ENCODE data around the gene SESTD1. TPM values are rescaled to one million over a fixed set of nuclear protein-coding genes. Genes with fewer than 3 reads are reported as not detected.

Gene SESTD1
- total and polyA plus RNA-seq, 2 of the 4 experiments (the other 2 are of a cell fraction): 8.4 to 12.7 TPM

- no peaks in the 10 kb centered on the region for H3K9me1 ChIP-seq (ENCODE audit: insufficient read depth, low read length)
- H2AK5ac ChIP-seq (ENCODE audit: low read depth, low read length): no peak overlapping the region
- H3K27me3 ChIP-seq (ENCODE audit: control insufficient read depth, insufficient read depth, low read length): no peaks in the 10 kb centered on the region
- intact Hi-C loops (cut with micrococcal nuclease): no loop called here
- H2AK9ac ChIP-seq (replicated peaks; ENCODE audit: low read depth, low read length, poor library complexity): no peak overlapping the region
- no peak overlapping the region for H3K4me3 ChIP-seq (ENCODE audit: insufficient read depth, low read depth, low read length)
- H3K79me1 ChIP-seq (ENCODE audit: low read depth in 1 of 2, low read length in 2 of 2): no peaks in the 10 kb centered on the region
- H2BK15ac ChIP-seq (ENCODE audit: low read depth, low read length): no peak overlapping the region
- BruUV-seq (replicated peaks): no TSS peak
- POLR2A ChIA-PET (ENCODE audit: unreplicated experiment): no interaction called here
- H3K9ac ChIP-seq (ENCODE audit: low read depth, low read length): no peak overlapping the region
- CTCF ChIA-PET: no interaction called here
- ATAC-seq (ENCODE audit: low read depth) (no peak), DNase-seq (no peak)
- WGBS, 2 experiments (ENCODE audit: extremely low coverage in 2 of 2, insufficient read length in 1 of 2): 100% methylated on average over 1 of the region's 1 CpG; no CpG with 5 or more reads in 1 of the 2 experiments
- in situ Hi-C loops (cut with MboI; ENCODE audit: low sequenced_read_pairs): no loop called here
- H4K20me1 ChIP-seq (ENCODE audit: insufficient read depth, low read length): no peaks in the 10 kb centered on the region
- H2AFZ ChIP-seq (replicated peaks; ENCODE audit: low read length, poor library complexity): no peak overlapping the region
- no peak overlapping the region for H2BK20ac ChIP-seq (ENCODE audit: low read depth, low read length)
- no peak overlapping the region for H3K23ac ChIP-seq (ENCODE audit: low read depth, low read length)
- H4K5ac ChIP-seq (ENCODE audit: low read depth, low read length): no peak overlapping the region
- no peak overlapping the region for H3K27ac ChIP-seq (ENCODE audit: insufficient read depth, low read length)
- no peak overlapping the region for H3K18ac ChIP-seq (ENCODE audit: low read depth, low read length)
- H3K4ac ChIP-seq (ENCODE audit: low read depth, low read length): no peak overlapping the region
- H4K8ac ChIP-seq (ENCODE audit: low read depth in 2 of 2, low read length in 2 of 2): no peak overlapping the region
- no peak overlapping the region for H2BK120ac ChIP-seq (ENCODE audit: low read depth, low read length)
- H3K36me3 ChIP-seq (ENCODE audit: control insufficient read depth, insufficient read depth, low read length): no peaks in the 10 kb centered on the region
- H2BK5ac ChIP-seq (ENCODE audit: low read depth, low read length, poor library complexity, severe bottlenecking): no peak overlapping the region
- H3K9me3 ChIP-seq (ENCODE audit: control insufficient read depth, insufficient read depth, low read length): no peaks in the 10 kb centered on the region
- no peak overlapping the region for H3K14ac ChIP-seq (replicated peaks; ENCODE audit: low read depth, low read length)
- H4K91ac ChIP-seq (ENCODE audit: insufficient read depth, low read depth, low read length): no peak overlapping the region
- H3K4me1 ChIP-seq (ENCODE audit: control insufficient read depth, insufficient read depth, low read length): no peaks in the 10 kb centered on the region
- no peak overlapping the region for H3K4me2 ChIP-seq (ENCODE audit: low read depth, low read length)
- dilution Hi-C loops (cut with HindIII; ENCODE audit: low sequenced_read_pairs, unreplicated experiment): no loop called here
- no peak overlapping the region for H3K56ac ChIP-seq (ENCODE audit: extremely low read depth, insufficient read depth, low read length)
- TF ChIP-seq BHLHE40 (IDR thresholded peaks at IDR 0.05; ENCODE audit: low read depth, low read length): no peak
- no peak for TF ChIP-seq MAZ (IDR thresholded peaks at IDR 0.05; ENCODE audit: borderline replicate concordance, low read depth, low read length)
- no peak for TF ChIP-seq USF2 (IDR thresholded peaks at IDR 0.05; ENCODE audit: low read depth, low read length)
- TF ChIP-seq SMC3 (IDR thresholded peaks at IDR 0.05; ENCODE audit: low read depth, low read length): no peak
- TF ChIP-seq CEBPB (IDR thresholded peaks at IDR 0.05; ENCODE audit: low read depth, low read length): no peak
- TF ChIP-seq NFE2L2 (IDR thresholded peaks at IDR 0.05; ENCODE audit: low read depth, low read length): no peak
- no peak for TF ChIP-seq MAFK (IDR thresholded peaks at IDR 0.05; ENCODE audit: low read depth, low read length)
- TF ChIP-seq ELK1 (IDR thresholded peaks at IDR 0.05; ENCODE audit: borderline replicate concordance, low read depth, low read length): no peak
- TF ChIP-seq RAD21 (IDR thresholded peaks at IDR 0.05; ENCODE audit: low read length): no peak
- no peak for TF ChIP-seq RFX5 (IDR thresholded peaks at IDR 0.05; ENCODE audit: low read depth, low read length)
- no peak for TF ChIP-seq CTCF (conservative IDR thresholded peaks at IDR 0.05; ENCODE audit: low read depth, low read length)
Measured at GRCh38 chr2:179097131-179097530, 167.5 kb downstream of the SESTD1 start.
